Astrocyte of the cerebellum (primary cell): ENCODE measurements around the gene ZNF384.

ENCODE experiments used
- DNase-seq: peaks from one replicate; pipeline ENCODE4 v3.0.0-alpha.2; 2011; ENCODE audit warnings: low read depth
- H3K4me3 ChIP-seq: 2 replicates; pipeline ENCODE4 v1.5.1; 2011; ENCODE audit warnings: mild to moderate bottlenecking, low read depth, low read length, moderate library complexity
- in situ Hi-C: cut with HindIII; loops from 2 replicates; pipeline ENCODE4 v1.10.0; 2017; ENCODE audit warnings: low sequenced_read_pairs
- TF ChIP-seq, protein P1 (sequence below): IDR thresholded peaks from 2 replicates; pipeline ENCODE4 v1.5.1; 2012; ENCODE audit warnings: low read length, low read depth, moderate library complexity, mild to moderate bottlenecking; ENCODE audit errors: missing control alignments

ZNF384 gene

DNA sequence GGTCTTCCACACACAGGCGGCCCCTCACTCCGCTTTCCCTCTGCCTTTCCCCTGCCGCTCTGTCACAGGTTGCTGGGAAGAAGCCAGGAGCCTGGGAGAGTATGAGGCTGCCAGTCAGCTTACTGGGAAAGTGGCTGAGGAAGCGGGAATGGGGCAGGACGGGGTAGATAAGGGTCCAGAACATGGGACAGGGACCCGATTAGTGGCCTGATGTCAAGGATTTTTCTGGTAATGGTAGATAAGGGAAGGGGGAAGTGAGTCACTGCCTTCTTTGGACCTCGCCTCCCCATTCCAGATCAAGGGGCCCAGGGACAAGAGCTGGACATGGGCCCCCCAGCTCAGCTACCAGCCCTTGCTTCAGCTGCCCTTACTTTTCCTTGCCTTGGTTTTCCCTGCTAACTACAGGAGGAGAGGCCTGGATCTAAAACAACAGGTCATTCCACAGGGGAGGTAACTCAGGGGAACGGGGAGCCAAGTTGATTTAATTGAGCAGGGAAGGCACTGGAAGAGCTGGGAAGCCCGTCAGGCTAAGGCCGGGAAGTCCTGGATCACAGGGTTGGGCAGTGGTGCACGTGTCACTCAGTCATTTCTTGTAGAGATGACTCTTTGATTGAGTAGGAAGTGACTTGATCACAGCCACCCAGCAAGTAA is 49.9 kb downstream of the ZNF384 start:
- DNase-seq, result no peak
- TF ChIP-seq, protein P1, sequence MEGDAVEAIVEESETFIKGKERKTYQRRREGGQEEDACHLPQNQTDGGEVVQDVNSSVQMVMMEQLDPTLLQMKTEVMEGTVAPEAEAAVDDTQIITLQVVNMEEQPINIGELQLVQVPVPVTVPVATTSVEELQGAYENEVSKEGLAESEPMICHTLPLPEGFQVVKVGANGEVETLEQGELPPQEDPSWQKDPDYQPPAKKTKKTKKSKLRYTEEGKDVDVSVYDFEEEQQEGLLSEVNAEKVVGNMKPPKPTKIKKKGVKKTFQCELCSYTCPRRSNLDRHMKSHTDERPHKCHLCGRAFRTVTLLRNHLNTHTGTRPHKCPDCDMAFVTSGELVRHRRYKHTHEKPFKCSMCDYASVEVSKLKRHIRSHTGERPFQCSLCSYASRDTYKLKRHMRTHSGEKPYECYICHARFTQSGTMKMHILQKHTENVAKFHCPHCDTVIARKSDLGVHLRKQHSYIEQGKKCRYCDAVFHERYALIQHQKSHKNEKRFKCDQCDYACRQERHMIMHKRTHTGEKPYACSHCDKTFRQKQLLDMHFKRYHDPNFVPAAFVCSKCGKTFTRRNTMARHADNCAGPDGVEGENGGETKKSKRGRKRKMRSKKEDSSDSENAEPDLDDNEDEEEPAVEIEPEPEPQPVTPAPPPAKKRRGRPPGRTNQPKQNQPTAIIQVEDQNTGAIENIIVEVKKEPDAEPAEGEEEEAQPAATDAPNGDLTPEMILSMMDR, result no peak
- in situ Hi-C loops, result loop anchor here (10.0 kb wide), 1 partner anchor 156 kb away; no protein-coding TSS in a partner anchor
- H3K4me3 ChIP-seq, result no peak overlapping the region

GRCh38 chr12:6638305-6638704 is 50.9 kb downstream of the ZNF384 start:
- DNase-seq, result no peak
- no peak overlapping the region for H3K4me3 ChIP-seq
- TF ChIP-seq, protein P1, result no peak
- in situ Hi-C loops, result loop anchor here (10.0 kb wide), 1 partner anchor 156 kb away; no protein-coding TSS in a partner anchor

DNA sequence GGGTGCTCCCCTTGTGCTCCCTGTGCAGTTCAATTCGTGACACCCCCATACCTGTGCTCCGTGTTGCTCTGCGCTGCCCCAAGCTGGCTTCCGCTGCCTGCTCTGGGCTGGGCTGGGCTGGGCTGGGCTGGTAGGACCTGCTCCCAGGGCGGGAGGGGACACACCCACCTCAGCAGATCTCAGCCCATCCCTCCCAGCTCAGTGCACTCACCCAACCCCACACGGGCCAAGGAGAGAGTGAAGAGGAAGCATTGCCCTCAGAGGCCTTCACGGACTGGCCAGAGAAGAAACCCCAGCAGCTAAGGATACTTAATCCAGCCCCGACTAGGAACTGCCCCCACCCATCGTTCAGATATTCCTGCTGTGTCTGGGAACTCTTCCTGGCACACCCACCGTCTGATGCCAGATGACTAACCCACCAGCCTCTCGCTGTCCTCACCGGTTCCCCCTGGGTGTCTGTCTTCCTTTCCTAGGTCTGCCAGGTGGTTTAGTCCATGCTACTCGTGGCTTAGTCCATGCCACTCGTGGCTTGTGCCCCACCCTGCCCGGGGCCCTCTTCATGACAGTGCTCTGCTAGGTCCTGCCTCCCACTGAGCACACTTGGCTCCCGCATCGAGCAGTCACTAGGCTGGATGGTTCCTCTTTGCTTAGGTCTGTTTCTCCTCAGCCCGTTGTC is 53.2 kb downstream of the ZNF384 start, which contains the start of gene LPAR5:
Gene LPAR5, minus strand, starts transcription at position 104 of the 676 bp plus-strand sequence. CDS start 14,711 bp downstream, outside the sequence.
- DNase-seq, result no peak
- TF ChIP-seq, protein P1, result no peak
- in situ Hi-C loops, result loop anchor here (10.0 kb wide), 1 partner anchor 159 kb away; no protein-coding TSS in a partner anchor
- H3K4me3 ChIP-seq, result no peak within 1 kb of the TSS

- H3K4me3 ChIP-seq, result no peak overlapping the region
- no peak for DNase-seq
- TF ChIP-seq, protein P1, result no peak
- in situ Hi-C loops, result loop anchor here (10.0 kb wide), 1 partner anchor 159 kb away; no protein-coding TSS in a partner anchor
These were observed 53.8 kb downstream of the ZNF384 start for GRCh38 chr12:6635375-6635855.

DNA sequence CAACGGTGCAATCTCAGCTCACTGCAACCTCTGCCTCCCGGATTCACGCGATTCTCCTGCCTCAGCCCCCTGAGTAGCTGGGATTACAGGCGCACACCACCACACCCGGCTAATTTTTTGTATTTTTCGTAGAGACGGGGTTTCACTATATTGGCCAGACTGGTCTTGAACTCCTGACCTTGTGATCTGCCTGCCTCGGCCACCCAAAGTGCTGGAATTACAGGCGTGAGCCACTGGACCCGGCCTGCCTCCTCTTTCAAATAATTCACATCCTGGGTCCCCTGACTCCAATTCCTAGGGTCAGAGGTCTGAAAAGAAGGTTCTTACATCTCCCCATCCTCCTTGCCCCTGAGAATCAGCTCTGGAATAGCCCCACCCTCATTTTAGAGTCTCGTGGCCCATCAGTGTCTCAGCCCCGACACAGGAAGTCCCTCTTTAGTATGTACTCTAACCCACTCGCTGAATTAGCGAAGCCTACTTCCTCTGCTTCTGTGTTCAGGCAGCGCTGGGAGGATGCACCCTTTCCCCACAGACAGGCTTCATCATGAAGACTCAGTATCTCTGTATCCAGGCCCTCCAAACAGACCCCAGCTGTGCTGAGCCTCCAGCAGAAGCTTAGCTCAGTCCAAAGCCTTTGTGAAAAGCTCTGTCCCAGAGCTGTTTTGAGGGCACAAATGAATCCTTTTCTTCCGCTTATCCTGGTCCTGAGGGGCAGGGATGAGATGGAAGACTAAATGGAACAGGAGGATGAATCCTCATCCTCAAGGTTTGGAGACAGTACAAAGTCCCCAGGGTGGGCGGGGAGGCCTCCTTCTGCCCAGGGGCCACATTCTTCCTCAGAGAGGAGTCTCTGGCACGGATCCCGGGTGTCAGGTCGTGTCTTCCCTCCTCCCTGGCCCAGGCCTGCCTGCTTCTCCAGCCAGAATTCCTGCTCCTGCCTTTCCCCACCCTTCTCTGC is 56.9 kb downstream of the ZNF384 start:
- no peak overlapping the region for H3K4me3 ChIP-seq
- DNase-seq, result no peak
- TF ChIP-seq, protein P1, result no peak
- in situ Hi-C loops, result loop anchor here (10.0 kb wide), 1 partner anchor 162 kb away; no protein-coding TSS in a partner anchor
